ENCODE results near the gene SCN9A.

The SCN9A gene

GRCh38 chr2:166393008-166393407 lies 17.3 kb upstream of the SCN9A start:
- no peak for DNase-seq (ENCODE audit: low read depth)
- no peak for TF ChIP-seq CTCF (IDR thresholded peaks at IDR 0.05; ENCODE audit: control insufficient read depth, extremely low read depth, insufficient read depth)

GRCh38 chr2:166388481-166389070 lies 12.8 kb upstream of the SCN9A start:
- DNase-seq (ENCODE audit: low read depth) = no peak
- no peak overlapping the region for H3K4me3 ChIP-seq (ENCODE audit: low read depth, low read length)
- TF ChIP-seq CTCF (IDR thresholded peaks at IDR 0.05; ENCODE audit: control insufficient read depth, extremely low read depth, insufficient read depth) = no peak

More at GRCh38 chr2:166393008-166393407, 17.3 kb upstream of the SCN9A start:
- H3K4me3 ChIP-seq (ENCODE audit: low read depth, low read length) = no peak overlapping the region

DNA sequence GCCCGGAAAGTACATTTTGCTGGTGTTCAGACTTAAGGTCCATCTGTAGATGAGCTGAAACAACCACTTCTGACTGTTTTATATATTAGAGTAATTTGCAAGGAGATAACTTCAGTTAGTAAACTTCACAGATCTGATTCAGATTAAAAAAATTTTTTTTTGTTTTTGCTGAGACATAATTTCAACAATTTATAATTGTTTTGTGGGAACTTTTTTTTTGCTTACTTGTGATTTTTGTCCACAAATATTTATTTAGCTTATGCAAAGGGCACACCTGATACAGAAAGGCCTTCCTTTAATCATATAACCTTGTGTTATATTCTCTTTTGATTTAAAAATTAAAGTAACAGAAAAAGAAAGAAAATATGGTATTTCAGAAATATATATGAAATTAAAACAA lies 9.6 kb upstream of the SCN9A start:
- no peak for DNase-seq (ENCODE audit: low read depth)
- H3K4me3 ChIP-seq (ENCODE audit: low read depth, low read length) = no peak overlapping the region
- TF ChIP-seq CTCF (IDR thresholded peaks at IDR 0.05; ENCODE audit: control insufficient read depth, extremely low read depth, insufficient read depth) = no peak

GRCh38 chr2:166384774-166385173 lies 9.0 kb upstream of the SCN9A start:
- no peak for DNase-seq (ENCODE audit: low read depth)
- no peak overlapping the region for H3K4me3 ChIP-seq (ENCODE audit: low read depth, low read length)
- TF ChIP-seq CTCF (IDR thresholded peaks at IDR 0.05; ENCODE audit: control insufficient read depth, extremely low read depth, insufficient read depth) = peak; percentile 32; the same call in 1 of the 2 replicates

GRCh38 chr2:166382448-166382847 lies 6.7 kb upstream of the SCN9A start:
- no peak overlapping the region for H3K4me3 ChIP-seq (ENCODE audit: low read depth, low read length)
- no peak for TF ChIP-seq CTCF (IDR thresholded peaks at IDR 0.05; ENCODE audit: control insufficient read depth, extremely low read depth, insufficient read depth)
- DNase-seq (ENCODE audit: low read depth) = no peak

GRCh38 chr2:166380615-166381014 lies 4.9 kb upstream of the SCN9A start:
- TF ChIP-seq CTCF (IDR thresholded peaks at IDR 0.05; ENCODE audit: control insufficient read depth, extremely low read depth, insufficient read depth) = no peak
- DNase-seq (ENCODE audit: low read depth) = no peak
- H3K4me3 ChIP-seq (ENCODE audit: low read depth, low read length) = no peak overlapping the region

- DNase-seq (ENCODE audit: low read depth) = no peak
- no peak overlapping the region for H3K4me3 ChIP-seq (ENCODE audit: low read depth, low read length)
- no peak for TF ChIP-seq CTCF (IDR thresholded peaks at IDR 0.05; ENCODE audit: control insufficient read depth, extremely low read depth, insufficient read depth)
Measured at GRCh38 chr2:166376873-166377272, 1.1 kb upstream of the SCN9A start.

All from LNCaP clone FGC (cell line).